PC-9 (cell line): ENCODE results near the gene SLC35E3.

ENCODE experiments used
- EZH2 ChIP-seq: fragments of 200-600 bp; sonication (generic); IDR thresholded peaks from 2 replicates; pipeline ENCODE4 v1.8.0; 2017; ENCODE audit warnings: antibody characterized with exemption, low read depth
- TF ChIP-seq, protein P1 (sequence below): fragments of 200-600 bp; sonication (generic); conservative IDR thresholded peaks from 2 replicates; pipeline ENCODE4 v1.6.1; 2017; ENCODE audit warnings: mixed run types, antibody characterized with exemption, mild to moderate bottlenecking, moderate library complexity

DNA sequence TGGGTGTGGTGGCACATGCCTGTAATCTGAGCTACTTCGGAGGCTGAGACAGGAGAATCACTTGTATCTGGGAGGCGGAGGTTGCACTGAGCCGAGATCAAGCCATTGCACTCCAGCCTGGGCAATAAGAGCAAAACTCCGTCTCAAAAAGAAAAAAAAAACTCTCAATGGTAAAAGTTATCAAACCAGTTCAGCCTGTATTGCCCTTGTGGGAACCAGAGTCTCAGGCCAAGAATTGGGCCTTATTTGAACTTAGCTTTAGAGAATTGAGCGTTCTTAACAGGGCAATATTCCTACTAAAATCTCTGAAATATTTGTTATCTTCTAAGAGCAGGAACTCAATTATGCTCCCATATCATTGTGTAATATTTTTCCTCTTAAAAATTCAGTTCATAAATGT lies 54.3 kb downstream of the SLC35E3 start:
- TF ChIP-seq, protein P1, sequence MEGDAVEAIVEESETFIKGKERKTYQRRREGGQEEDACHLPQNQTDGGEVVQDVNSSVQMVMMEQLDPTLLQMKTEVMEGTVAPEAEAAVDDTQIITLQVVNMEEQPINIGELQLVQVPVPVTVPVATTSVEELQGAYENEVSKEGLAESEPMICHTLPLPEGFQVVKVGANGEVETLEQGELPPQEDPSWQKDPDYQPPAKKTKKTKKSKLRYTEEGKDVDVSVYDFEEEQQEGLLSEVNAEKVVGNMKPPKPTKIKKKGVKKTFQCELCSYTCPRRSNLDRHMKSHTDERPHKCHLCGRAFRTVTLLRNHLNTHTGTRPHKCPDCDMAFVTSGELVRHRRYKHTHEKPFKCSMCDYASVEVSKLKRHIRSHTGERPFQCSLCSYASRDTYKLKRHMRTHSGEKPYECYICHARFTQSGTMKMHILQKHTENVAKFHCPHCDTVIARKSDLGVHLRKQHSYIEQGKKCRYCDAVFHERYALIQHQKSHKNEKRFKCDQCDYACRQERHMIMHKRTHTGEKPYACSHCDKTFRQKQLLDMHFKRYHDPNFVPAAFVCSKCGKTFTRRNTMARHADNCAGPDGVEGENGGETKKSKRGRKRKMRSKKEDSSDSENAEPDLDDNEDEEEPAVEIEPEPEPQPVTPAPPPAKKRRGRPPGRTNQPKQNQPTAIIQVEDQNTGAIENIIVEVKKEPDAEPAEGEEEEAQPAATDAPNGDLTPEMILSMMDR = no peak
- no peak for TF ChIP-seq EZH2
